GM10266 (cell line): ENCODE measurements around the gene ACBD6.

Experiments used
- DNase-seq: peaks from one replicate; pipeline ENCODE4 v3.0.0; 2012; ENCODE audit errors: extremely low spot score
- CTCF ChIP-seq: IDR thresholded peaks from 2 replicates; pipeline ENCODE4 v1.5.1; 2012; ENCODE audit warnings: mild to moderate bottlenecking, low read depth; ENCODE audit not compliant: control insufficient read depth, insufficient read depth; ENCODE audit errors: missing control alignments

The ACBD6 gene

GRCh38 chr1:180265871-180266270, 236.5 kb downstream of the ACBD6 start:
- TF ChIP-seq CTCF = no peak
- no peak for DNase-seq

DNA sequence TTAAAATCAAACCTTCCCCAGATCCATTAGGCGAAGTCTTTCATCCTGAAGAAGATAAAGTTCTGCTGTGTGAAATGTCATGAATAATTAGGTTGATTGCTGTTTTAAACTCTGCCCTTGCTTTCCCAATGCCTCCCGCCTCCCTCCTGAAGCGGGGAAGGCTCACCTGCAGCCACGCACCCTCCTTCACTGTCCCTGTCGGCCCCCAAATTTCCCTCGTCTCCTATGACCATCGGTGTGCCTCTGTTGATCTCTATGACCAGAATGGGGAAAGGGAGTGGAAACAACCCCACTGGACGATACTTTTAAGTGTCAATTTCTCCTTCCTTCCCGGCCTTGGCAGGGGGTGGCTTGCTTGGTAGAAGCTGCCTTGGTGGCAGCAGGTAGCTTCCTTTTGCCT, 237.2 kb downstream of the ACBD6 start:
- no peak for TF ChIP-seq CTCF
- DNase-seq = no peak

DNA sequence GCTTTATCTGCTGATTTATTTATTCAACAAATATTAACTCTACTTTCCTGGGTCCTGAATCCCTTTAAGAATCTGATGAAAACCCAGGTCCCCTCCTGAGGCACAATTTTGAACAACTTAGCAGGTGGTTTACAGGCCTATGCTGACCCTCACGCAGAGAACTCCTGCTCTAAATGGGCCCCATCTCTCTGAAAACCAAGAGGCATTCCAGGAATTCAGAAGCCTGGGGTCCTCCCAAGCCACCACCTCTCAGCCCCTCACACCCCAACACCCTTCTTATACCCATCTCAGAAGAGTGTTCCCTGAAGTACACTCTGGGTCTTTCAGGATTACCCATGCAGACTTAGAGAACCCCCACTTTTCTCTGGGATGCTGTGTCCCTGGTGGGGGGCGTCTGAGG, 237.8 kb downstream of the ACBD6 start:
- DNase-seq = no peak
- no peak for TF ChIP-seq CTCF

DNA sequence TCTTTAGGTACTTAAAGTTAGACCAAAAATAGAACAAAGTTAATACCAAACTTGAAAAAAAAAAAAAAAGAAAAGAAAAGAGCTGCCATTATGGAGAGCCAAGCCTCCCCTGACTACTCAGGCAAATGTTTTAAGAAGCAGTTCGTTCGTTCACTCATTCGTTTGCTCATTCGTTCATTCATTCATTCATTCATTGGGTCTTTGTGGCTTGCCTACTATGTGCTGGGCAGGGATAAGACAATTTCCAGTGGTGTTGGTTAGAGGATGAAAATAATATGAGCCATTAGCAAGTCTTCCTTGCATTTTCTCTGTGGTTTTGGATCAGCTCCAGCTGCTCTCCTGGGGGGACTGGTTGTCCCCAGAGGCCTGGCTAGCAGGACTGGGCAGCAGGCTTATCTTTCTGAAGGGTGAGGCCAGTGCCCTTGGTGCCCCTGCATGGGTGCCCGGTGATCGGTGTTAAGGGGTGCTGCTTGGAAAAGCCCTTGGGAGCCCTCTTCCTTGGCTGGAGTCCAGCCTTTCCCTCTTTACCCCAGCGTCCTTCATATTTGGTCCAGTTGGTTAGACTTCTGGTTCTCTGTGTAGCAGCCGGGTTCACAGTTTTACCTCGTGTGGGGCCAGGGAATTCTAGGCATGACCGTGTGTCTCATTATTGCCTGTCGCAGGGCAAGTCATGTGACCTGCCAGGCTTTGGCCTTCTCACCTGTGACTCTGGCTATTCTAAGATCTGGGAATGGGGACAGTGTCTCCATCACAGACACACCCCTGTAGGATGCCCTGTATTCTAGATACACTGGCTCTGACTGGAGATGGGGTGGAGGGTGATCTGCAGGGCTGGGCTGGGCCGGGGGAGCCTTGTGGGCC, 239.5 kb downstream of the ACBD6 start:
- no peak for DNase-seq
- TF ChIP-seq CTCF = no peak

- no peak for TF ChIP-seq CTCF
- no peak for DNase-seq
Observed at GRCh38 chr1:180261524-180262155, 240.7 kb downstream of the ACBD6 start.

DNA sequence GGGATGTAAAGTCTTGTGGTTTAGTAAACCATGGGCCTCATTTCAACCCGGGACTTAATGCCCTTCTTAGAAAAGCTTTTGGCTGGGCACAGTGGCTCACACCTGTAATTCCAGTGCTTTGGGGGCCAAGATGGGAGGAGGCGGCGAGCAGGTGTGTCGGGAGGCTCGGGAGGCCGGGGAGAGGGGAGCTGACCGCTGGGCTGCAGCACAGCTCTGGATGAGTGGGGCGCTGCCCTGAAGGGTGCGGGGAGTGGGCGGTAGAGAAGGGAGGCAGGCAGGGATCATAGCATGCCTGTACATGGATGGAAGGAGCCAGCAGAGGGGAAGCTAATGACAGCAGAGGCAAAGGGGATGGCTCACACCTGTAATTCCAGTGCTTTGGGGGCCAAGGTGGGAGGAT, 241.3 kb downstream of the ACBD6 start:
- no peak for DNase-seq
- TF ChIP-seq CTCF = no peak

DNA sequence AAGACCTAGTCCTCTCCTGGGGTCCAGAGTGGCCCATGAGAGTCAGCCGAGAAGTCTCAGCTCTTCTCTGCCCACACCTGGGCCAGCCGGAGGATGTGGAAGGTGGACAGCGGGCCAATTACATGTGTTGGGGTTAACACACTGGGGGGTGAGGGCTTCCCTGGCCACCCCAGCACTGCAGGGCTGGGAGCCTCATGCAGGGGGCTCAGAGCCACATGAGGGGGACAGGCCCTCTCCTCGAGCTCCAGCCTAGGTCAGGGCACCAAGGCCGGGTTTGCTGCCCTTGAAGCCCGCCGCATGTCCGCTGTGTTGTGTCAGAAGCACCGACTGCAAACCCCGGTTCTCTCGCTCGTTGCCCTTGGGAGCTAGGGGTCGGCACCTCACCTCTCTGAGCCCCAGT, 241.8 kb downstream of the ACBD6 start:
- no peak for DNase-seq
- no peak for TF ChIP-seq CTCF
